SK-N-MC (cell line): ENCODE results near the gene LCOR.
"Not testable (repeated sequence)": the region's sequence is repeated elsewhere in the genome, so short reads cannot be mapped to it uniquely, and the experiment has no call there.

Source experiments
- DNase-seq: peaks from one replicate; pipeline ENCODE4 v3.0.0-alpha.2; 2011; ENCODE audit warnings: low read depth, low spot score
- H3K27ac ChIP-seq: fragments of 200-600 bp; sonication (generic); 2 replicates; pipeline ENCODE4 v1.5.1; 2016; ENCODE audit warnings: mixed run types
- H3K36me3 ChIP-seq: fragments of 200-600 bp; sonication (generic); 2 replicates; pipeline ENCODE4 v1.6.1; 2017; ENCODE audit warnings: antibody characterized with exemption, low read length, mixed read lengths; ENCODE audit not compliant: insufficient read depth
- H3K4me3 ChIP-seq: fragments of 200-600 bp; sonication (generic); 2 replicates; pipeline ENCODE4 v1.5.1; 2016
- H3K9ac ChIP-seq: fragments of 200-600 bp; sonication (generic); 2 replicates; pipeline ENCODE4 v1.8.0; 2017; ENCODE audit warnings: mixed run types, mixed read lengths; ENCODE audit not compliant: insufficient read length
- H3K9me3 ChIP-seq: fragments of 200-600 bp; sonication (generic); 2 replicates; pipeline ENCODE4 v1.6.1; 2017; ENCODE audit warnings: low read depth, mild to moderate bottlenecking, antibody characterized with exemption, low read length, moderate library complexity, mixed read lengths
- EZH2 ChIP-seq: fragments of 200-600 bp; sonication (generic); IDR thresholded peaks from one replicate; pipeline ENCODE4 v1.6.1; 2017; ENCODE audit warnings: antibody characterized with exemption
- FOXP2 ChIP-seq: optimal IDR thresholded peaks from 2 replicates; pipeline ENCODE3; 2011; ENCODE audit warnings: mild to moderate bottlenecking, moderate library complexity; ENCODE audit not compliant: insufficient read depth; ENCODE audit errors: extremely low read length, control extremely low read depth
- POLR2AphosphoS5 ChIP-seq: IDR thresholded peaks from 2 replicates; pipeline ENCODE4 v1.6.1; 2012; ENCODE audit warnings: mild to moderate bottlenecking, low read depth, low read length, borderline replicate concordance

The LCOR gene

DNA sequence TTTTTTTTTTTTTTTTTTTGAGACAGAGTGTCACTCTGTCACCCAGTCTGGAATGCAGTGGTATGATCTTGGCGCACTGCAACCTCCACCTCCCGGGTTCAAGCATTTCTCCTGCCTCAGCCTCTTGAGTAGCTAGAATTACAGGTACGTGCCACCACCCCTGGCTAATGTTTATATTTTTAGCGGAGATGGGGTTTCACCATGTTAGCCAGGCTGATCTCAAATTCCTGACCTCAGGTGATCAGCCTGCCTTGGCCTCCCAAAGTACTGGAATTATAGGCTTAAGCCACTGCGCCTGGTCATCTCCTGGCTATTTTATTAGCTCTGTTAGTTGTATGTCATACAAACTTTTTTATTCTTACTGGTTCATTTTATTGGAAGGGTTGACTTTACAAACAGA is 103.0 kb downstream of the LCOR start:
- Histone ChIP-seq H3K36me3 (no peaks in the 10 kb centered on the region), H3K9me3 (no peaks in the 10 kb centered on the region), H3K9ac (no peak overlapping the region), H3K4me3 (no peak overlapping the region), H3K27ac (no peak overlapping the region)
- DNase-seq: no peak
- TF ChIP-seq EZH2 (no peak), FOXP2 (no peak), POLR2AphosphoS5 (no peak)

DNA sequence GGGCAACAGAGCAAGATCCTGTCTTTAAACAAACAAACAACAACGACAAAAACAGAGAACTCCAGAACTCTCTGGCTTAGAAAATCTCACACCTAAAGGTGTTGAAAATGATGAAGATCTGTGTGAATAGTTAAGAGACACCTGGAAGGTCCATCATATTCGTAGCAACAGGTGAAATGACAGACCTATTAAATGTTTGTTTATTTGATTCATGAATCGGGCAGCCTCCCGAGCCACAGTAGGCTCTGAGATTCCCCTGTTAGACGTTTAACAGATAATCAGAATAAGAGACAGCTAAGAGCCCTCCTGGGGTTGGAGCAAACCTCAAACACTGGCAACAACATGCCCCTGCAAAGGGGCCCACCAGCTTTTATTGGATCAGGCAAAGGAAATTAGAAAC is 103.7 kb downstream of the LCOR start:
- no peak overlapping the region for H3K9ac ChIP-seq
- H3K36me3 ChIP-seq: no peaks in the 10 kb centered on the region
- no peak overlapping the region for H3K4me3 ChIP-seq
- DNase-seq: no peak
- no peak for TF ChIP-seq POLR2AphosphoS5
- TF ChIP-seq FOXP2: no peak
- no peak for TF ChIP-seq EZH2
- H3K9me3 ChIP-seq: no peaks in the 10 kb centered on the region
- no peak overlapping the region for H3K27ac ChIP-seq

DNA sequence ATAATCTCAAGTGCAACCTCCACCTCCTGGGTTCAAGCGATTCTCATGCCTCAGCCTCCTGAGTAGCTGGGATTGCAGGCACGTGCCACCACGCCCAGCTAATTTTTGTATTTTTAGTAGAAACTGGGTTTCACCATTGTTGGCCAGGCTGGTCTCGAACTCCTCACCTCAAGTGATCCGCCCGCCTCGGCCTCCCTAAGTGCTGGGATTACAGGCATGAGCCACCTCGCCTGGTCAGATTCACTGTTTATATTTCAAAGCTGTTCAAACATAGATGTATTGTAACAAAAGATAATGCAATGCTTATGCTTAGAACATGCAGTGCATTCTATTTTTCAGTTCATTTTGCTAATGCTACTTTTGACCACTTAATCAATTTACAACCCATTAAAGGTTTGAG is 111.1 kb downstream of the LCOR start:
- H3K9ac ChIP-seq, H3K27ac ChIP-seq, H3K9me3 ChIP-seq, H3K4me3 ChIP-seq, H3K36me3 ChIP-seq, DNase-seq: not testable (repeated sequence)

DNA sequence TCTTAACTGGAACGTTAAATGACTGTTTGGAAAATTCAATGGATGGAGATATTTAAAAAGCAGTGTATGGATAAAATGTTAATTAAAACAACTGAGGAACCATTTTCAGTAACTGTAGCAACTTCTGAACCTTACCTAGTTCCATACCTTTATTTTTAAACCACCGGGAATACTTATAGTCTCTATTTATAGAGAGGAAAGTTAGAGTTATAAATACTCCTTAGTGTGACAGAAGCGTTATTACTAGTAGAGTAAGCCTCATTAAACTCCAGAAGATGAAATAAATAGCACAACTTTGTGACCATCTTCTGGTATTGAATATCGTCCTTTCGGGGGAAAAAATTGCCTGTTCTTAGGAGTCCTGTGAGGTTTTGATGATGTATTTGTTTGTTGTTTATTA is 114.9 kb downstream of the LCOR start:
- Histone ChIP-seq H3K9me3 (no peaks in the 10 kb centered on the region), H3K4me3 (no peak overlapping the region), H3K9ac (no peak overlapping the region), H3K36me3 (no peaks in the 10 kb centered on the region), H3K27ac (no peak overlapping the region)
- DNase-seq: no peak
- TF ChIP-seq FOXP2 (no peak), POLR2AphosphoS5 (no peak), EZH2 (no peak)

DNA sequence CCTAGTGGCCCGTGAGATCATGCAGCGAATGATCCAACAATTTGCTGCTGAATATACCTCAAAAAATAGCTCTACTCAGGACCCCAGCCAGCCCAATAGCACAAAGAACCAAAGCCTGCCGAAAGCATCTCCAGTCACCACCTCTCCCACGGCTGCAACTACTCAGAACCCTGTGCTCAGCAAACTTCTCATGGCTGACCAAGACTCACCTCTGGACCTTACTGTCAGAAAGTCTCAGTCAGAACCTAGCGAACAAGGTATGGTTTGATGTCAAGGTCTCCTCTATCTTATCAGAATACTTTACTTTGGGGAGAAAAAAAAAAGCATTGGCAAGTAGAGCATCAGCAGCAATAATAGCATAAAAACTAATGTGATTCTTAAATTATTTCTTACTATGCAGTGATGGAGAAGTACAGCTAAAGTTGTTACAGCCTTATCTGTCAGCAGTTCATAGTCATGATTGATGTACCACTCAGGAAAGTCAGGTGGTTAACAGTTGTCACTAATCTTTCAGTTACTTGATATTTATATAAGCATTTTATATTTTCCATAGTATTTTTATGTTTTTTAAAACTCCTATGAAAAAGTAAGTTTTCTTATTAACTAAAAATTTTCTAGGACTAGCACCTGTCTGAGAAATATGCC is 117.1 kb downstream of the LCOR start:
- no peak for DNase-seq
- H3K9me3 ChIP-seq: no peaks in the 10 kb centered on the region
- H3K36me3 ChIP-seq: no peaks in the 10 kb centered on the region
- no peak for TF ChIP-seq FOXP2
- no peak overlapping the region for H3K9ac ChIP-seq
- H3K27ac ChIP-seq: no peak overlapping the region
- no peak overlapping the region for H3K4me3 ChIP-seq

DNA sequence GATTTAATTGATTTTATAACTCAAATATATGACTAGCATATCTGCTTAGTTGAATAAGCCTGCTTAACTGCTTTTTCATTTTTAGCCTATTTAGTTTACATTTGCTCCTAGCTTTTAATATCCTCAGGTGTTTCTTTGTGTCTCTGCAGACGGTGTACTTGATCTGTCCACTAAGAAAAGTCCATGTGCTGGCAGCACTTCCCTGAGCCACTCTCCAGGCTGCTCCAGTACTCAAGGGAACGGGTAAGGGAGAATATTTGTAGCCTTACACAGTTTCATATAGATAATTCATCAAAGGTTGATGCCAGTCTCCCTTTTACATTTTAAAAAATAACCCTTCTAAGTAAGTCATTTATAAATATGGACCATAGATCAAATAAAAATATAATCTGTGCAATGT is 119.9 kb downstream of the LCOR start:
- no peak for DNase-seq
- Histone ChIP-seq H3K4me3 (no peak overlapping the region), H3K27ac (no peak overlapping the region), H3K36me3 (no peaks in the 10 kb centered on the region; the same call in 1 of the 2 replicates), H3K9ac (no peak overlapping the region), H3K9me3 (no peaks in the 10 kb centered on the region)
- TF ChIP-seq EZH2 (no peak), FOXP2 (no peak), POLR2AphosphoS5 (no peak)

DNA sequence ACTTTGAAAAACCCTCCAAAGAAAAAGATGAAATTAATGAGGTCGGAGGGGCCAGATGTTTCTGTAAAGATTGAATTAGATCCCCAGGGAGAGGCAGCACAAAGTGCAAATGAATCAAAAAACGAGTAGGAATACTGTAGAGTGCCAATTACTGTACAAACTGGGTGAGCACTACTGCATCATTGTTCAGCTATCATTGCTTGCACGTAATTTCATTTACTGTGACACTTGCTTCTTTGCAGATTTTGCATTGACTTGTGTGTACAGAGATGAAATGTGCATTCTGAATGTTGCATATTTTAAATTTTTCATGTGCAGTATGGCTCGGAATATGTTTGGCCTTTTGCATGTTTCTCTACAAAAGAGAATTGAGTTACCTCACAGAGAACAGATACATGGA is 123.7 kb downstream of the LCOR start:
- no peaks in the 10 kb centered on the region for H3K9me3 ChIP-seq
- no peak for TF ChIP-seq EZH2
- TF ChIP-seq FOXP2: no peak
- TF ChIP-seq POLR2AphosphoS5: no peak
- DNase-seq: no peak
- H3K9ac ChIP-seq: no peak overlapping the region
- no peak overlapping the region for H3K4me3 ChIP-seq
- H3K27ac ChIP-seq: no peak overlapping the region
- H3K36me3 ChIP-seq: no peaks in the 10 kb centered on the region; the same call in 1 of the 2 replicates

DNA sequence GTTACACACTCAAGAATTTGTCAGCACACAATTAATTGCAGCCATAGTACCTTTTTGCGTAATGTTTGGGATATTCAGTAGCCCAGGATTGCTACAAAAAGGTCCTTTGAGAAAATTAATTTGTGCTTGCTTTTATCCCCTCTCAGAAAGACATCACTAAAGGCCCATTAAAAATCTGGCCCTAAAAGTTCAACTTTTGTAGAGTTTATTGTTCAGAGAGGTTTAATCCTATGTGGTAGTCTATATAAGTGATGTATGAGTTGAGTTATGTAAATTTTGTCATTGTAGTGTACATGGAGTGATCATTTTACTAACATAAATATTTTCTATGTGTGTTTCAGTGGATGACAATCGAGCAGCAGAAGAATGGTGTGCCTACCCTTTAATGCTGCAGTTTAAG is 126.0 kb downstream of the LCOR start:
- no peak overlapping the region for H3K9ac ChIP-seq
- no peak overlapping the region for H3K4me3 ChIP-seq
- no peaks in the 10 kb centered on the region for H3K9me3 ChIP-seq
- no peak overlapping the region for H3K27ac ChIP-seq
- TF ChIP-seq POLR2AphosphoS5 (no peak), FOXP2 (no peak)
- no peaks in the 10 kb centered on the region; the same call in 1 of the 2 replicates for H3K36me3 ChIP-seq
- no peak for DNase-seq

DNA sequence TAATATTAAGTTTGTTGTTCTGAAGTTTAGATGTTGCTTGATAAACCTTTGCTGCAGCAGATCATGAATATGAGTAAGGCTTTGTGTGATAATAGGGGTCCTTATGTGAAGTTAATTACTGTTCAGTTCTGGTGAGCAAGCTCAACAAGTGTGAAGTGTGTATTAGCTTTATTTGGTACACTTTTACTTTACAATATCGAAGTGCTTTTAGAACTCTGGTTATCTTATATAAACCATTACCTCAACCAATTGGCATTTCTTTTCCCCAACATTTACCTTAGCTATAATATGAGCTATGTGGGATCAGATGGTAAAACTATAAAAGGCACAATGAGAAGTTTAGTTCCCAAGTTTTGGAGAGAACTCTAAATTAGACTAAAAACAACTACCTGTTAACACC is 127.6 kb downstream of the LCOR start:
- Histone ChIP-seq H3K9ac (no peak overlapping the region), H3K9me3 (no peaks in the 10 kb centered on the region), H3K27ac (no peak overlapping the region), H3K36me3 (no peaks in the 10 kb centered on the region; the same call in 1 of the 2 replicates), H3K4me3 (no peak overlapping the region)
- TF ChIP-seq POLR2AphosphoS5: no peak
- no peak for TF ChIP-seq EZH2
- TF ChIP-seq FOXP2: no peak
- DNase-seq: no peak

DNA sequence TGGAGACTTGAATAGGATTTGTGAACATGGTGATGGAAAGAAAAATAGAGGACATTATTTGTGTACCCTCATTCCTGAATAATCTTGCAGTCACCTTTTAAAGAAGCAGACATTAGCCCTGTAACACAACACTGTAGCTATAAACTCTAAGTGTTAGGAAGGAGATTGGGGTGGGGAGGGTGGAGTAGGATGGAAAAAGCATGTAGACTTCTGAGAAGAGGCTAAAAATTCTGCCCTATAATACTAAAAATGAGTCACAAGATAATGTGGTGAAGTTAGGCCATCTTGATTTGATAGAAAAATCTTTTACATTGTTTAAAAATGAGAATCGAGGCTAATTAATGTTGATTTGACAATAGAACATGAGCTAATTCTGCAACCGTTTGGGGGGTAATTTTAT is 128.8 kb downstream of the LCOR start:
- Histone ChIP-seq H3K27ac (no peak overlapping the region), H3K9ac (no peak overlapping the region), H3K4me3 (no peak overlapping the region), H3K9me3 (no peaks in the 10 kb centered on the region), H3K36me3 (no peaks in the 10 kb centered on the region)
- DNase-seq: no peak
- TF ChIP-seq FOXP2: no peak
- TF ChIP-seq EZH2: no peak
- TF ChIP-seq POLR2AphosphoS5: no peak
